Spinal cord (tissue), 10 donors: ENCODE data around the gene C14orf132. TPM values are rescaled to one million over a fixed set of nuclear protein-coding genes. Genes with fewer than 3 reads are reported as not detected.

Experiments used
- DNase-seq, 6 donors: peaks; one replicate each; pipeline versions ENCODE4 v3.0.0 to v3.0.0-alpha.2; 2013 to 2015; ENCODE audit warnings: low spot score in 6 of 6, low read depth in 4 of 6
- H3K27ac ChIP-seq: one replicate; pipeline ENCODE4 v1.5.1; 2013; ENCODE audit warnings: low read depth, low read length, control low read depth
- H3K27me3 ChIP-seq: one replicate; pipeline ENCODE4 v1.6.1; 2013; ENCODE audit warnings: low read length; ENCODE audit not compliant: control insufficient read depth, insufficient read depth
- H3K36me3 ChIP-seq: one replicate; pipeline ENCODE4 v1.6.1; 2013; ENCODE audit warnings: low read length; ENCODE audit not compliant: control insufficient read depth, insufficient read depth
- H3K4me1 ChIP-seq: one replicate; pipeline ENCODE4 v1.6.1; 2013; ENCODE audit warnings: low read length; ENCODE audit not compliant: control insufficient read depth, insufficient read depth
- H3K4me3 ChIP-seq: one replicate; pipeline ENCODE4 v1.5.1; 2013; ENCODE audit warnings: low read depth, low read length, control low read depth
- H3K9me3 ChIP-seq: one replicate; pipeline ENCODE4 v1.6.1; 2013; ENCODE audit warnings: low read length; ENCODE audit not compliant: control insufficient read depth, insufficient read depth
- WGBS: methylation state at CpG from one replicate; pipeline ENCODE4 v1.1.5; 2013; ENCODE audit warnings: missing lambda C conversion rate; ENCODE audit not compliant: insufficient coverage; 5-methylcytosine and 5-hydroxymethylcytosine counted together
- polyA plus RNA-seq, 2 donors: library from polyadenylated mRNA; unstranded; fragments of 120-200 nt; gene quantifications; one replicate each; pipeline ENCODE4 v1.2.1, GENCODE V29; 2013; ENCODE audit not compliant: insufficient read length in 2 of 2
- total RNA-seq, 2 donors: library from RNA; depleted of rRNA in 1 of 2; stranded (reverse); fragments of 120-200 nt in 1 of 2; fragments of >200 nt in 1 of 2; gene quantifications; one replicate each; pipeline versions ENCODE4 v1.2.3 to v1.2.4, GENCODE V29; 2013 to 2014
- donor health status: healthy.

Gene C14orf132
- total and polyA plus RNA-seq, 4 donors, result 33.3 to 125 (median 76.0) TPM

- DNase-seq, result no peak
- Histone ChIP-seq H3K27me3 (no peaks in the 10 kb centered on the region), H3K4me1 (peaks cover 43% of the 10 kb centered on the region), H3K9me3 (no peaks in the 10 kb centered on the region), H3K36me3 (no peaks in the 10 kb centered on the region), H3K4me3 (no peak overlapping the region), H3K27ac (no peak overlapping the region)
- 79% methylated on average over 2 of the region's 3 CpGs for WGBS
Measured at GRCh38 chr14:96095058-96095457, 55.9 kb downstream of the C14orf132 start.

DNA sequence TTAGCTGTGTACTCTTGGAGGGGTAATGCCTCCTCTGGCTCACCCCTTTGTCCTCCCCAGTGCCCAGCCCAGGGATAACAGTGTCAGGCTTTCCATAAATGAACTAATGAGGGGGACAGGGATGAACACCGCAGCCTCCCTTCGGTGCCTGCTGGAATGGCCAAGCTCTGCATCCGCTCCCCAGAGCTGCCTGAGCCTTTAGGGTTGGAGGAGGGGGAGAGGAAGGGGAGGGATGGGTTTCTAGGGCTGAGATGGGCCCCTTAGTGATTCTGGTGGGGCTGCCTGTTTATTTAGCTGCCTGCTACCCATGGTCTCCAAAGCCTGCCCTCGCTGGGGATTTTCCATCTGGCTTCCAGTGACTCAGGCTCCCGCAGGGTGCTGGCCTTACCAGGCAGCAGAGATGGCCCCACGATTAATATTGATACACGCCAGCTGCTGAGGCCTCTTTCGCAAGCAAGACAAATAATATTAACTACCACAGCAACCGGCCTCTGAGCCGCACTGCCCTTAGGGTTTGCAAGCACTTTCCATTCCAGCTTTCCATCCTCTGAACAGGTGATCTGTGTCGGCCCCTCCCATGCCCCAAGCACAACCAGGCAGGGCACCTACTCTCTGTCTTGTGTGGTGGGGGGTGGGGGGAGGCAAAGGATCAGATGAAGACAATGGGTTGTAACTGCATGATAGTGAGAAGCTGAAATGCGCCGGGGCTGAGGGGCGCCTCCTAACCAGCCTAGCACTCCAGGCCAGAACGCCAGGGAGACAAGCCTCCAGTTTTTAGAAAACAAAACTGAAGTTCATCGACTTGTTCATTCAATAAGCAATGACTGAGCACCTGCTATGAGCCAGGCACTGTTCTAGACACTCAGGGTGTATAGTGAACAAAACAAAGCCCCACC, 56.7 kb downstream of the C14orf132 start:
- Histone ChIP-seq H3K4me3 (no peak overlapping the region), H3K4me1 (peaks cover 42% of the 10 kb centered on the region), H3K36me3 (no peaks in the 10 kb centered on the region), H3K9me3 (no peaks in the 10 kb centered on the region), H3K27me3 (no peaks in the 10 kb centered on the region), H3K27ac (no peak overlapping the region)
- 53% methylated on average over 14 of the region's 16 CpGs for WGBS
- DNase-seq, result peak in 1 of 6 donors; percentile 47

GRCh38 chr14:96096639-96097610, 57.8 kb downstream of the C14orf132 start:
- Histone ChIP-seq H3K9me3 (no peaks in the 10 kb centered on the region), H3K4me3 (no peak overlapping the region), H3K36me3 (no peaks in the 10 kb centered on the region), H3K27me3 (no peaks in the 10 kb centered on the region), H3K27ac (no peak overlapping the region), H3K4me1 (peaks cover 37% of the 10 kb centered on the region)
- 61% methylated on average over 12 of the region's 12 CpGs for WGBS
- no peak for DNase-seq

DNA sequence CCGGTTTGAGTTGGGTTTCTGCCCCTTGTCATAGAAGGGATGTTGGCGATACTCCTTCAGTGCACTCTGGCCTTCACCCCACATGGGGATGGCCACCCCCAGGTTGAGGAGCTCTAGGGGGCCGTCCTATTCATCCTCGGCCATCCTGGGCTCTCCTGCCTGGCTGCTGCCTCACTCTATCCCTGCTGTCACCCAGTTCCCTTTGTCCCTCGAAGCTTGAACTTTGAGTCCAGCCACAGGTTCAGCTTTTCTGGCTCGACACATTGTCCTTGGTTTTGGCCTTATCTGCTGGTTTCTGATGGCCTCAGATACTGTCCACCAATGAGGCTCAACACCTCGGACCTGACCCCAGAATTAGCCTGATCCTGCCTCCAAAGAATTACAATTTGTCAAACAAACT, 58.6 kb downstream of the C14orf132 start:
- Histone ChIP-seq H3K27ac (no peak overlapping the region), H3K36me3 (no peaks in the 10 kb centered on the region), H3K4me3 (no peak overlapping the region), H3K9me3 (no peaks in the 10 kb centered on the region), H3K4me1 (peaks cover 32% of the 10 kb centered on the region), H3K27me3 (no peaks in the 10 kb centered on the region)
- no peak for DNase-seq
- 87% methylated on average over 7 of the region's 7 CpGs for WGBS

GRCh38 chr14:96098309-96098998, 59.3 kb downstream of the C14orf132 start:
- Histone ChIP-seq H3K36me3 (no peaks in the 10 kb centered on the region), H3K9me3 (no peaks in the 10 kb centered on the region), H3K27me3 (no peaks in the 10 kb centered on the region), H3K4me1 (peaks cover 32% of the 10 kb centered on the region), H3K27ac (no peak overlapping the region), H3K4me3 (no peak overlapping the region)
- WGBS, result 49% methylated on average over 3 of the region's 6 CpGs
- peak in 3 of 6 donors; percentile 43 to 78 (median 70) for DNase-seq

DNA sequence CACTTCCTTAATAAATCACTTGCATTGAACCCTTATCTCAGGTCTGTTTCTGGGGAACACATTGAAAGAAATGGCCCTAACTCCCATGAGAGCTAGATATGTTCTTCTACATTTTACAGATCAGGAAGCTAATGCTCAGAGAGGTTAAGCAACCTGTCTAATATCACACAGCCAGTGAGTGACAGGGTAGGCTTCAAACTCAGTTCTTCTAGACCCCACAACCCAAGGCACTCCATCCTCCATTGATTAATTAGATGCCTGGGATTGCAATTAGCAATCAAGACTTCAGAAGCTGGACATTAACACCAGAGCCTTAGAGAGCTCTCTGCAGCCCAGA, 59.8 kb downstream of the C14orf132 start:
- H3K27me3 ChIP-seq, result no peaks in the 10 kb centered on the region
- peaks cover 32% of the 10 kb centered on the region for H3K4me1 ChIP-seq
- no peak for DNase-seq
- no peak overlapping the region for H3K27ac ChIP-seq
- no peaks in the 10 kb centered on the region for H3K9me3 ChIP-seq
- H3K4me3 ChIP-seq, result no peak overlapping the region
- no peaks in the 10 kb centered on the region for H3K36me3 ChIP-seq

- Histone ChIP-seq H3K4me1 (peaks cover 31% of the 10 kb centered on the region), H3K36me3 (no peaks in the 10 kb centered on the region), H3K27ac (no peak overlapping the region), H3K27me3 (no peaks in the 10 kb centered on the region), H3K9me3 (no peaks in the 10 kb centered on the region), H3K4me3 (no peak overlapping the region)
- peak in 4 of 6 donors; percentile 58 to 90 (median 76) for DNase-seq
- 32% methylated on average over 17 of the region's 22 CpGs for WGBS
Measured at GRCh38 chr14:96100161-96101064, 61.3 kb downstream of the C14orf132 start.

GRCh38 chr14:96102081-96102856, 63.1 kb downstream of the C14orf132 start:
- no peaks in the 10 kb centered on the region for H3K36me3 ChIP-seq
- no peaks in the 10 kb centered on the region for H3K27me3 ChIP-seq
- H3K9me3 ChIP-seq, result no peaks in the 10 kb centered on the region
- 0% methylated on average over 1 of the region's 3 CpGs for WGBS
- no peak overlapping the region for H3K27ac ChIP-seq
- no peak overlapping the region for H3K4me3 ChIP-seq
- H3K4me1 ChIP-seq, result peaks cover 27% of the 10 kb centered on the region
- DNase-seq, result no peak
